ENCODE data around the gene DNAH2. TPM values are rescaled to one million over a fixed set of nuclear protein-coding genes. Genes with fewer than 3 reads are reported as not detected.

Gene DNAH2
- total RNA-seq, 2 donors from 2014 or later = 0.19 to 1.3 TPM

DNA sequence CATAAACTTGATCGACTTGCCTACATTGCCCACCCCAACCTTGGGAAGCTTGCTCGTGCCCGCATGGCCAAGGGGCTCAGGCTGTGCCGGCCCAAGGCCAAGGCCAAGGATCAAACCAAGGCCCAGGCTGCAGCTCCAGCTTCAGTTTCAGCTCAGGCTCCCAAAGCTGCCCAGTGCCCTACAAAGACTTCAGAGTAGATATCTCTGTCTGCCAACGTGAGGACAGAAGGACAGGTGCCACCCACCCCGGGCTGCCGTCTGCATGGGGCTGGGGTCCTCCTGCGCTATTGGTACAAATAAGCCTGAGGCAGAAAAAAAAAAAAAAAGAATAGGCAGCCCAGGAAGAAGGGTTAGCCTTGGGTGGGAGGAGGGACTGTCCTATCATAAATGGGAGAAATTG lies 37.1 kb downstream of the DNAH2 start:
- intact Hi-C loops (cut with DNase I) = no loop called here
- DNase-seq (ENCODE audit: low spot score) = peak; percentile 37

DNA sequence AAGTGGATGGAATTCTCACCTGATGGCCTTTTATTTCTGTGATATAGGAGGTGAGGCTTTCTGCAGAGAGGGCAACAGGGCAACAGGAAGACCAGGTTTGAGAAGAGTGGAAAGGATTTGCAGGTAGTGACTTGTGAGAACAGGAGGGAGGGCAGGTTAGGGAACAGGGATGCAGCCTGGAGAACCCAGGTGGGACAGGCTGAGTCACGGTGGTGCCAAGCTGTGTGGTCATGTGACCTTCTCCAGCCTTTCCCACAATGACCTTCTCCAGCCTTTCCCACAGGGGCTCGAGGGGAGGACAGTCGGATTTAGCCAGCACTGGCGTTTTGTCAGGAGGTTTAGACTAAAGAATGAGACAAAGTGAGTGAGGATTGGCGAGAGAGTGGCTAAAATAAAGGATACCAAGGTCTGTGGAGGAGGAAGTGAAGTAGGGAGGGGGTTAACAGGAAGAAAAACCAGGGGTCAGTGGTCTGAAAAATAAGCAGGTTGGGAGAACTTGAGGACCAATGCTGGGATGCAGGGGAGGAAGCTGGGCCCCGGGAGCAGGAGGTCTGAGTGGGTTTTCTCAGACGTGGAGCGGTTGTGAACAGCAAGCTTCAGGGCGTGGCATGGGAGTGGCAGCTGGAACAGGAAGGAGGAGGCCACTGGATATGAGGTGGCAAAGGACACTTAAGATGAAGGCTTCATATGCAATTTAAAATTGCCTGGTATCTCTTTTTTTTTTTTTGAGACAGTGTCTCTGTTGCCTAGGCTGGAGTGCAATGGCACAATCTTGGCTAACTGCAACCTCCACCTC lies 37.7 kb downstream of the DNAH2 start:
- intact Hi-C loops (cut with DNase I) = no loop called here

DNA sequence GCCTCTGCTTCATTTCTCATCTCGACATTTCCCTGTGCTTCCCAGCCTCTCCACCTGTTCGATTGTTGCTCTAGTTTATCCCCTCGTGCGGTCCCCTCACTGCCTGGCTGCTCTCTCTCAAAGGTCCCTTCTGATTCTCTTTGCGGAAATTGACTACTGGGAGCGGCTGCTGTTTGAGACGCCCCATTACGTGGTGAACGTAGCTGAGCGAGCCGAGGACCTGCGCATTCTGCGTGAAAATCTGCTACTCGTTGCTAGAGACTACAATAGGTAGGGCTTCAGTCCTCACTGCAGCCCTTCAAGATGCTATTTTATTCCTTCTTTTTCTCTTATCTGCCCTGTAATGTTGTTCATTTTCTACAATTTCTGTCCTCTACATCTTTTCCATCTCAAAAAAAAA lies 39.4 kb downstream of the DNAH2 start:
- intact Hi-C loops (cut with DNase I) = no loop called here

More for the DNA sequence above, 37.7 kb downstream of the DNAH2 start:
- peak; percentile 51 for DNase-seq (ENCODE audit: low spot score)

DNA sequence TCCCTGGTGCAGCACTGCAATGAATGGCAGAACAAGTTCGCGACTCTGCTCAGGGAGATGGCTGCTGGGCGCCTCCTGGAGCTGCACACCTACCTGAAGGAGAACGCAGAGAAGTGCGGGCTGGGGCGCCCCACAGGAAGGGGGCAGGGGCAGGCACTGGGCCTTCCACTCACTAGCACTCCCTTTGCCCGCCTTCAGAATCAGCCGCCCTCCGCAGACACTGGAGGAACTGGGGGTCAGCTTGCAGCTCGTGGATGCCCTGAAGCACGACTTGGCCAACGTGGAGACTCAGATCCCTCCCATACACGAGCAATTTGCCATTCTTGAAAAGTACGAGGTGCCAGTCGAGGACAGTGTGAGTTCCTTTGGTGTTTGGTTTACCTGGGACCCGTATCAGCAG lies 46.4 kb downstream of the DNAH2 start:
- DNase-seq (ENCODE audit: low spot score) = peak; percentile 71
- intact Hi-C loops (cut with DNase I) = no loop called here

More for the DNA sequence above, 39.4 kb downstream of the DNAH2 start:
- DNase-seq (ENCODE audit: low spot score) = peak; percentile 69

DNA sequence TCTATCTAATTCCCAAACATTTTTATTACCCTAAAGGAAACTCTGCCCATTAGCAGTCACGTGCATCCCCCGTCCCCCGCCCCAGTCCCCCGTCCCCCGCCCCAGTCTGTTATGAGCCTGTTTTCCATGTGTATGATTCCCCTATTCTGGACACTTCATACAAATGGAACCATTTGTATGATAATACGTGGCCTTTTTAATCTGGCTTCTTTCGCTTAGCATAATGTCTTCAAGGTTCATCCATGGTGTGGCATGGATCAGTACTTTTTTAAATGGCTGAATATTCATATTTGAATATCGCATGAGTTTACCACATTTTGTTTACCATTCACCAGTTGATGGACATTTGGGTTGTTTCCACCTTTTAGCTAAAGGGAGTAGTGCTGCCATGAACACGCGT lies 49.5 kb downstream of the DNAH2 start:
- DNase-seq (ENCODE audit: low spot score) = no peak
- intact Hi-C loops (cut with DNase I) = no loop called here

DNA sequence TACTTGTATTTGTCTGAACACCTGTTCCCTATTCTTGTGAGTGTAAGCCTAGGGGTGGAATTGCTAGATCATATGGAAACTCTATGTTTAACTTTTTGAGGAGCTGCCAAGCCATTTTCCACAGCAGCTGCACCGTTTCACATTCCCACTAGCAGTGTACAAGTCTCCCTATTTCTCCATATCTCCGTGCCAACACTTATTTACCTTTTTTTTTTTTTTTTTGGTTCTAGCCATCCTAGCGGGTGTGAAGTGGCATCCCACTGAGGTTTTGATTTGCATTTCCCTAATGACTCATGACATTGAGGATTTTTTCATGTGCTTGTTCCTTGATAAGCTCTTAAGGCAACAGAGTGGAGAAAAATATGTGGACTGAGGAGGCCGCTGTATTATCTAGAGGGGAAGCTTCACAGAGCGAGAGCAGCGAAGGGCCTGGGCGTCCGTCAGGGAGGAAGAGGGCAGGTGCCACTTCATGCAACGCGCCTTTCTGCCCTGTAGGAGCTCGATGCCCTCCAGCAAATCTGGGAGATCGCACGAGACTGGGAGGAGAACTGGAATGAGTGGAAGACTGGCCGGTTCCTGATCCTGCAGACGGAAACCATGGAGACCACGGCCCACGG lies 50.0 kb downstream of the DNAH2 start:
- DNase-seq (ENCODE audit: low spot score) = no peak

GRCh38 chr17:7769854-7770253 lies 52.3 kb downstream of the DNAH2 start:
- intact Hi-C loops (cut with DNase I) = no loop called here
- DNase-seq (ENCODE audit: low spot score) = no peak

More for the DNA sequence above, 50.0 kb downstream of the DNAH2 start:
- intact Hi-C loops (cut with DNase I) = no loop called here

DNA sequence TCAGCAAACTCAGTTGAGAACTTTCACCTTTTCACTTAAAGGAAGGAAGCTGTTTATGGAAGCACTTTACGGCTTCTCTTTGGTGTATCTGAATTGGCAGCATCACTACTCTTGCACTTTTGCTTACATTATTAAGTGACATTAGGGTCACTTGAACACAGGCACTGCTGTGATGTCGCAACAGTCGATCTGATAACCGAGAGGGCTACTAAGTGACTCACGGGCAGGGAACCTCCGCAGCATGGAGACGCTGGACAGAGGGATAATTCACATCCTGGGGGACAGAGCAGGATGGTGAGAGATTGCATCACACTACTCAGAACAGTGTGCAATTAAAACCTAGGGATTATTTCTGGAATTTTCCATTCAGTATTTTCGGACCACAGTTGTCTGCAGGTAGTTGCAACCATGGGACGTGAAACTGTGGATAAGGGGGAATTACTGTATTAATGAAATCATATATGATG lies 56.5 kb downstream of the DNAH2 start:
- intact Hi-C loops (cut with DNase I) = no loop called here
- peak; percentile 72 for DNase-seq (ENCODE audit: low spot score)

DNA sequence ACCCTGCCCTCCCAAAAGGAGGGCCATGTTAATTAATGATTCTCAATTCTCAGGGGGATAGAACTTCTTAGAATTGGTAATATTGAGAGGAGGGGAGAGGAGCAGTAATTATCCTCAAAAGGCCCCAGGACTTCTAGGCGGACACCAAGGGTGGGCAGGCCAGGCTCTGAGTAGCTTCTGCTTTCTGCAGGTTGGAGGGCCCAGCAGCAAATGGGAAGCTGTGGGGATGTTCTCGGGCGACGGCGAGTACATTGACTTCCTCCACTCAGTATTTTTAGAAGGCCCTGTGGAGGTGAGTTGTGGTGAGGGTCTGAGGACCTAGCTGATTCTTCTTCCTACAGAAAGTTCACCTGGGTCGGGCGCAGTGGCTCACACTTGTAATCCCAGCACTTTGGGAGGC lies 57.5 kb downstream of the DNAH2 start:
- intact Hi-C loops (cut with DNase I) = loop anchor here in 1 of 2 donors (5.0 kb wide), 1 partner anchor 998 kb away; the partner anchor contains the start of gene FBXO39
- peak; percentile 74 for DNase-seq (ENCODE audit: low spot score)

DNA sequence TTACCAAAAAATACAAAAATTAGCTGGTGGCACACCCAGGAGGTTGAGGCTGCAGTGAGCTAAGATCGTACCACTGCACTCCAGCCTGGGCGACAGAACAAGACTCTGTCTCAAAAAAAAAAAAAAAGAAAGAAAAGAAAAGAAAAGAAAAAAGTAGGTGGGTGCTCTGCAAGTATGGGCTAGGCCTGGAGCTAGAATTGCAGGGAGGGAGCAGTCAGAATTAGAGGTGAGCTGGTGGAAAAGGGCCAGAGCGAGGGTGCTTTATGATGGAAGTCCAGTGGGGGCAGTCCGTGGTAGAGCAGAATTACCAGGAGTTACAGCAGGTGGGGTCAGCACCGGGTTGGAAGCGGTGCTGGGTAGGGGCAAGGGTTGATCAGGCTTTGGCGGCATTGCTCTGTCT lies 59.5 kb downstream of the DNAH2 start:
- intact Hi-C loops (cut with DNase I) = loop anchor here in 1 of 2 donors (5.0 kb wide), 1 partner anchor 1000 kb away; the partner anchor contains the start of gene FBXO39
- no peak for DNase-seq (ENCODE audit: low spot score)

DNA sequence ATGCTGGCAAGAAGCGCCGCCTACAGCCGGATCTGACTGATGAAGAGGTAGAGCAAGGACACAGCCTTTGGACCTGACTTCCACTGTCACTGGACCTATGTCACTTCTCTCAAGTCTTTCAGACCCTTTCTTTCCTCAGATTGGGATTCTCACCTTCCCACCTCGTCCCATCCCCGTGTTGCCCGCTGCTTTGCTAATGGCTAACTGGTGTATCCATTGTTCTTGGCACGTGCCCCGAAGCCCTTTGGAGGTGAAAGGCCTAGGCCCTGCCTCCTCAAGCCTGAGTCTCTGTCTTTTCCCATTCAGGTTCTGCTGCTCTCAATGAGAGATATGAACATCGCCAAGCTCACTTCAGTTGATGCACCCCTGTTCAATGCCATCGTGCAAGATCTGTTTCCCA lies 63.2 kb downstream of the DNAH2 start:
- DNase-seq (ENCODE audit: low spot score) = no peak
- intact Hi-C loops (cut with DNase I) = no loop called here

GRCh38 chr17:7781429-7781828 lies 63.9 kb downstream of the DNAH2 start:
- intact Hi-C loops (cut with DNase I) = no loop called here
- DNase-seq (ENCODE audit: low spot score) = no peak

DNA sequence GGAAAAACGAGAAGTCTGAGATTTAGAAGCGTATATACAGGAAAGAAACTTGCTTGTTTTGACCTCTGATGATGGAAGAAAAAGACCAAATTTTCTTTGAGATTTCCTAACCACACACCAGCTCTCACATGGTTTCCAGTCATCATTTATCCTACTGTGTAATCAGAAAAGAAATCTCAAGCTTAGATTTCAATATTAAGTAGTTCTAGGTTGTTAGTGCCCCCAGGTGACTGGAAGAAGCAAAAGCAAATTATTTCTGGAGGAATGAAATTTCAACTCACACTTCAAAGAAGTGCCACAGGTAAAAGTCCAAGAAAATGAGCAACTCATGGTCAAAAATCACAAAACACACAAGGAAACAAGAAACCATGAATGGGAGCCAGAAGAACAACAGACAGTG lies 64.7 kb downstream of the DNAH2 start:
- intact Hi-C loops (cut with DNase I) = no loop called here
- no peak for DNase-seq (ENCODE audit: low spot score)

GRCh38 chr17:7786866-7787265 lies 69.3 kb downstream of the DNAH2 start:
- intact Hi-C loops (cut with DNase I) = no loop called here
- no peak for DNase-seq (ENCODE audit: low spot score)

GRCh38 chr17:7789131-7789530 lies 71.6 kb downstream of the DNAH2 start:
- intact Hi-C loops (cut with DNase I) = no loop called here
- DNase-seq (ENCODE audit: low spot score) = peak; percentile 24

GRCh38 chr17:7790150-7790549 lies 72.6 kb downstream of the DNAH2 start:
- intact Hi-C loops (cut with DNase I) = loop anchor here in 1 of 2 donors (2.0 kb wide), 1 partner anchor 61 kb away; no protein-coding TSS in a partner anchor

DNA sequence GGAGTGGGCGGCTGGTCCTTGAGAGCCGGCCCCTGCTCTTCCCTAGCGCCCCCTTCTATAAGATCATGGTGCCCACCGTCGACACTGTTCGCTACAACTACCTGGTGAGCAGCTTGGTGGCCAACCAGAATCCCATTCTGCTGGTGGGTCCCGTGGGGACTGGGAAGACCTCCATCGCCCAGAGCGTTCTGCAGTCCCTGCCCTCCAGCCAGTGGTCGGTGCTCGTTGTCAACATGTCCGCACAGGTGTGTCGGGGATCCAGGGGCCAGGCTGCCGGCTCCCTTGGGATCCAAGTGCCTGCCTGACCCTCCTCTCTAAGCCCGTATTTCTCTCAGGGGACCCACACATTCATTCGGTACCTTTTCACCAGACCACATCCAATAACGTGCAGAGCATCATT lies 75.1 kb downstream of the DNAH2 start:
- peak; percentile 68 for DNase-seq (ENCODE audit: low spot score)
- intact Hi-C loops (cut with DNase I) = no loop called here

More at GRCh38 chr17:7790150-7790549, 72.6 kb downstream of the DNAH2 start:
- peak; percentile 55 for DNase-seq (ENCODE audit: low spot score)

DNA sequence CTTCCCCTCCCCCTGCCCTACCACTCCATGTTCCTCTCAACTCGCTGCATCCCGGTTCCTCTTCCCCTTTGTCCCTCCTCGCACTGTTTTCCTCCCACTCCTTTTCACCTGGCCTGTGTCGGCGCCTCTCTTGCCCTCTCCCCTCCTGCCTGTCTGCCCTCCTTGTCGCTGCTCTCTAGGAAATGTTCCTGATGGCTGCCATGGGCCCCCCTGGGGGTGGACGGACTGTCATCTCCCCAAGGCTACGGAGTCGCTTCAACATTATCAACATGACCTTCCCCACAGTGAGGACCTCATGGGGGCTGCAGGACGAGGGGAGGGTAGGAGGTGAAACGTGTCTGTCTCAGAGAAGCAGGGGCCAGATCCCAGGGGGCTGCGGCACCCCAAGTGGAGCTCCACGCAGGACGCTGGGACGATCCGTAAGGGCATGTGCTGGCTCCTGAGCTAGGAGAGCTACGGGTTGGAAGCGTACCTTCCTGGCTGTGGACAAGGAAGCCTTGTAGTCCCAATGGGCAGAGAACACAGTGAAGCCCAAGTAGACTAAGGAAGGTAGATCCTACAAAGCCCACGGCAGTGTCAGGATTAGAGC lies 76.6 kb downstream of the DNAH2 start:
- DNase-seq (ENCODE audit: low spot score) = peak; percentile 66
- intact Hi-C loops (cut with DNase I) = no loop called here

GRCh38 chr17:7797976-7798375 lies 80.4 kb downstream of the DNAH2 start:
- intact Hi-C loops (cut with DNase I) = no loop called here
- no peak for DNase-seq (ENCODE audit: low spot score)

DNA sequence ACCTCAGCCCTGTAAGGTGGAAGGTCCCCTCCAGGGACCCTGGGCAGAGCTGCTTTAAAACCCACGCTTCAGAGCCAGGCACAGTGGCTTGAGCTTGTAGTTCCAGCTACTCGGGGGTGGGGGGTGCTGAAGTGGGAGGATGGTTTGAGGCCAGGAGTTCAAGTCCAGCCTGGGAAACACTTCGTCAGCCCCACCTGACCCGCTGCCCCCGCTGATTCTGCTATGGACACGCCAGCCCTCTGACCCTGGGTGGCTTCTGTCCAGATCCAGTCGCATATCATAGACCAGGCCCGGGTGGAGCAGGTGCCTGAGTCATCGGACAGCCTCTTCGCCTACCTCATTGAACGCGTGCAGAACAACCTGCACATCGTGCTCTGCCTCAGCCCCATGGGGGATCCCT lies 81.3 kb downstream of the DNAH2 start:
- intact Hi-C loops (cut with DNase I) = no loop called here
- DNase-seq (ENCODE audit: low spot score) = no peak

Measured in posterior vena cava (tissue), 2 donors.